K562 (cell line): ENCODE data around the gene DKKL1. TPM values are rescaled to one million over a fixed set of nuclear protein-coding genes. Genes with fewer than 3 reads are reported as not detected.
A peak's percentile ranks its signal among the peaks of the same experiment; 100 is the strongest.

Experiments
- ATAC-seq: fragments of 200-7000 bp; cut with Tn5 transposase; 3 replicates; pipeline ENCODE4 v1.9.1; 2020; ENCODE audit warnings: moderate library complexity
- BruUV-seq: library from RNA; stranded (reverse); fragments of 400-500 nt; replicated peaks from 2 replicates; lab custom pipeline; 2021; lab: Mats Ljungman, UMichigan
- CTCF ChIA-PET: fragments of 300-600 bp; formaldehyde crosslinking; extraction: SDS; loops from one replicate; lab custom pipeline; 2021; ENCODE audit warnings: low intra/inter-chr PET ratio; lab: Yijun Ruan, JAX
- POLR2A ChIA-PET: fragments of 300-600, 350-650 bp; sonication (Branson Sonifier 250); formaldehyde crosslinking; extraction: SDS; loops from one replicate; lab custom pipeline; 2021; ENCODE audit warnings: antibody characterized with exemption, inconsistent platforms; lab: Yijun Ruan, JAX
- DNase-seq, 4 experiments: peaks; one replicate each; pipeline versions ENCODE4 v3.0.0 to v3.0.0-alpha.2; 2011 to 2018; ENCODE audit warnings: low spot score in 3 of 4, mixed read lengths in 3 of 4; ENCODE audit errors: extremely low read depth in 1 of 4
- FAIRE-seq: peaks from 2 replicates; lab custom pipeline; 2011; peaks lifted over from hg19 to GRCh38; lab: Jason Lieb, UNC
- H2AFZ ChIP-seq: 2 replicates; pipeline ENCODE4 v1.6.0; 2011; ENCODE audit warnings: low read depth, low read length, control low read depth, inconsistent platforms
- H3K27ac ChIP-seq: fragments of 200-600 bp; 3 replicates; pipeline ENCODE4 v1.8.0; 2011; ENCODE audit warnings: low read depth, mild to moderate bottlenecking, control low read depth, inconsistent platforms, low read length, moderate library complexity, mixed read lengths; ENCODE audit errors: extremely low read depth
- H3K27me3 ChIP-seq, 2 experiments: fragments of 300-600 bp in 1 of 2; 2 replicates in 1 of 2; 3 replicates in 1 of 2; pipeline versions ENCODE4 v1.6.0 to v1.8.0; 2011; ENCODE audit warnings: inconsistent platforms in 2 of 2, low read length in 2 of 2, mild to moderate bottlenecking in 1 of 2, mixed read lengths in 1 of 2, moderate library complexity in 1 of 2; ENCODE audit not compliant: control insufficient read depth in 2 of 2, insufficient read depth in 2 of 2
- H3K36me3 ChIP-seq: fragments of 300-600 bp; 3 replicates; pipeline ENCODE4 v1.8.0; 2011; ENCODE audit warnings: mild to moderate bottlenecking, low read length, inconsistent platforms; ENCODE audit not compliant: control insufficient read depth, insufficient read depth
- H3K4me1 ChIP-seq, 2 experiments: fragments of 200-600 bp in 1 of 2; replicated peaks in 1 of 2; 2 replicates in 1 of 2; 3 replicates in 1 of 2; pipeline versions ENCODE4 v1.5.1 to v1.8.0; 2011; ENCODE audit warnings: inconsistent platforms in 2 of 2, low read length in 2 of 2, mild to moderate bottlenecking in 1 of 2, mixed read lengths in 1 of 2, moderate library complexity in 1 of 2; ENCODE audit not compliant: control insufficient read depth in 2 of 2, insufficient read depth in 2 of 2
- H3K4me2 ChIP-seq: 2 replicates; pipeline ENCODE4 v1.6.1; 2011; ENCODE audit warnings: low read length, control low read depth, inconsistent platforms, mixed read lengths; ENCODE audit not compliant: insufficient read depth
- H3K4me3 ChIP-seq: fragments of 200-600 bp; sonication (generic), shearing (Covaris generic); 2 replicates; pipeline ENCODE4 v1.5.1; 2016; ENCODE audit warnings: control low read depth, inconsistent platforms
- H3K79me2 ChIP-seq: fragments of 200-600 bp; 3 replicates; pipeline ENCODE4 v1.8.0; 2011; ENCODE audit warnings: low read length, inconsistent platforms; ENCODE audit not compliant: control insufficient read depth, insufficient read depth
- H3K9ac ChIP-seq, 2 experiments: 2 replicates each; pipeline versions ENCODE4 v1.6.0 to v1.6.1; 2011; ENCODE audit warnings: low read depth in 2 of 2, low read length in 2 of 2, control low read depth in 1 of 2, inconsistent platforms in 1 of 2, mild to moderate bottlenecking in 1 of 2, mixed read lengths in 1 of 2; ENCODE audit not compliant: insufficient read depth in 1 of 2
- H3K9me1 ChIP-seq: one replicate; pipeline ENCODE4 v1.6.0; 2011; ENCODE audit warnings: inconsistent platforms, mild to moderate bottlenecking, low read length, moderate library complexity; ENCODE audit not compliant: control insufficient read depth, insufficient read depth
- H3K9me3 ChIP-seq: replicated peaks from 2 replicates; pipeline ENCODE4 v1.5.1; 2011; ENCODE audit warnings: low read depth, low read length, inconsistent platforms; ENCODE audit not compliant: control insufficient read depth, insufficient read depth
- H4K20me1 ChIP-seq: replicated peaks from 2 replicates; pipeline ENCODE4 v1.6.1; 2011; ENCODE audit warnings: low read length, inconsistent platforms, mixed read lengths; ENCODE audit not compliant: control insufficient read depth, insufficient read depth
- ARID1B ChIP-seq: fragments of 450-650 bp; IDR thresholded peaks from 2 replicates; pipeline ENCODE4 v1.6.1; 2016; ENCODE audit warnings: antibody characterized with exemption, mild to moderate bottlenecking, inconsistent platforms
- CBFA2T2 ChIP-seq: fragments of 450-650 bp; conservative IDR thresholded peaks from 2 replicates; pipeline ENCODE4 v1.6.1; 2017; ENCODE audit warnings: mild to moderate bottlenecking
- CBFA2T3 ChIP-seq: fragments of 450-650 bp; IDR thresholded peaks from 2 replicates; pipeline ENCODE4 v1.6.1; 2017
- CTBP1 ChIP-seq: fragments of 450-650 bp; IDR thresholded peaks from 2 replicates; pipeline ENCODE4 v1.6.1; 2016; ENCODE audit warnings: borderline replicate concordance
- FOXA3 ChIP-seq, 2 experiments: fragments of 450-650 bp in 1 of 2; sonication (generic) in 1 of 2; formaldehyde crosslinking; IDR thresholded peaks in 1 of 2; conservative IDR thresholded peaks in 1 of 2; 2 replicates each; pipeline versions ENCODE4 v1.4.0 to v1.8.0; 2020 to 2022; ENCODE audit warnings: mild to moderate bottlenecking in 2 of 2, missing genetic modification reagents in 1 of 2
- MEF2A ChIP-seq: IDR thresholded peaks from 2 replicates; pipeline ENCODE4 v1.6.1; 2011; ENCODE audit warnings: low read depth, mild to moderate bottlenecking, low read length, moderate library complexity; ENCODE audit not compliant: control insufficient read depth
- RB1 ChIP-seq: fragments of 450-650 bp; IDR thresholded peaks from 2 replicates; pipeline ENCODE4 v1.6.1; 2017; ENCODE audit warnings: low read depth, mild to moderate bottlenecking
- RBBP5 ChIP-seq: fragments of 200-600 bp; sonication (generic); IDR thresholded peaks from 2 replicates; pipeline ENCODE4 v1.6.1; 2012; ENCODE audit warnings: borderline replicate concordance, mild to moderate bottlenecking, low read length, control low read depth, inconsistent platforms; ENCODE audit not compliant: insufficient read depth, poor library complexity, severe bottlenecking
- RCOR1 ChIP-seq, 2 experiments: IDR thresholded peaks; 2 replicates each; pipeline ENCODE4 v1.6.1; 2012; ENCODE audit warnings: low read depth in 2 of 2, low read length in 2 of 2, borderline replicate concordance in 1 of 2, improper control_type of control experiment in 1 of 2
- ZNF311 ChIP-seq: fragments of 250-450 bp; sonication (Bioruptor Pico); IDR thresholded peaks from 2 replicates; pipeline ENCODE4 v1.4.0; 2020; ENCODE audit warnings: mild to moderate bottlenecking, moderate library complexity
- ZNF778 ChIP-seq: fragments of 450-650 bp; formaldehyde crosslinking; IDR thresholded peaks from 2 replicates; pipeline ENCODE4 v1.4.0; 2020; ENCODE audit warnings: mild to moderate bottlenecking, moderate library complexity
- WGBS: fragments of 100-300 bp; shearing (Covaris generic); methylation state at CpG from one replicate; pipeline ENCODE4 v1.1.6; 2016; ENCODE audit warnings: low coverage, mixed read lengths; ENCODE audit not compliant: insufficient coverage; ENCODE audit errors: missing lambda C conversion rate; 5-methylcytosine and 5-hydroxymethylcytosine counted together
- in situ Hi-C: fragments of 300-500 bp; cut with MboI; formaldehyde crosslinking; loops from 4 replicates; pipeline ENCODE4 v1.15.0; 2018; ENCODE audit warnings: inconsistent platforms, mixed read lengths
- intact Hi-C: fragments of 100-400 bp; cut with micrococcal nuclease; formaldehyde crosslinking; loops from 2 replicates; pipeline ENCODE4 v1.14.2; 2022
- polyA plus RNA-seq, 8 experiments: library from polyadenylated mRNA; depleted of rRNA in 4 of 8; stranded (reverse) in 5 of 8; unstranded in 3 of 8; fragments of >200 nt; fragmentation: Nextera tagmentation in 2 of 8; fragmentation: Illumina TruSeq in 1 of 8; extraction: Ambion mirVana in 2 of 8; extraction: Trizol in 1 of 8; gene quantifications; 2 replicates each; pipeline versions ENCODE4 v1.2.1 to v1.2.3, GENCODE V29; 2011 to 2014; ENCODE audit warnings: inconsistent platforms in 1 of 8, missing spikeins in 1 of 8
- total RNA-seq, 7 experiments: library from RNA; depleted of rRNA in 6 of 7; stranded (reverse); fragments of >200 nt in 6 of 7; fragmentation: Illumina TruSeq in 2 of 7; extraction: Trizol in 2 of 7; gene quantifications; 2 replicates each; pipeline versions ENCODE4 v1.2.1 to v1.2.3, GENCODE V29; 2011 to 2021; ENCODE audit warnings: low replicate concordance in 1 of 7
- TF ChIP-seq, protein P1 (sequence below): sonication (generic); formaldehyde crosslinking; IDR thresholded peaks from 2 replicates; pipeline ENCODE4 v1.9.0; 2022; ENCODE audit warnings: mild to moderate bottlenecking, missing genetic modification reagents
- TF ChIP-seq, protein P2 (sequence below): sonication (generic); formaldehyde crosslinking; IDR thresholded peaks from 2 replicates; pipeline ENCODE4 v1.8.0; 2022; ENCODE audit warnings: missing genetic modification reagents, mild to moderate bottlenecking, moderate library complexity, borderline replicate concordance
- TF ChIP-seq, protein P3 (sequence below): sonication (generic); formaldehyde crosslinking; IDR thresholded peaks from 2 replicates; pipeline ENCODE4 v1.8.0; 2022; ENCODE audit warnings: mild to moderate bottlenecking, missing genetic modification reagents

DKKL1 gene
- total and polyA plus RNA-seq, 9 of the 15 experiments (the other 6 are each of a cell fraction or from before 2014, with no cell fraction given) = 0.15 to 1.7 (median 0.52) TPM

- H3K36me3 ChIP-seq = no peaks in the 10 kb centered on the region
- H3K4me1 ChIP-seq = peaks cover 19 to 21% of the 10 kb centered on the region in 2 experiments
- BruUV-seq = no TSS peak
- 0 out of 2 replicates have a peak overlapping the region, but pooled peaks have one; percentile 1 for H3K4me2 ChIP-seq
- H3K9me1 ChIP-seq = no peaks in the 10 kb centered on the region
- peak; percentile 77 for FAIRE-seq
- TF ChIP-seq RB1 (no peak), FOXA3 (CRISPR knock-in tag; conservative IDR thresholded peaks at IDR 0.05 in 1 of 2, IDR thresholded peaks at IDR 0.05 in 1 of 2) (peak in 1 of 2 experiments; percentile 46; a peak in 1 of 4 replicates), MEF2A (peak; percentile 52; the same call in 1 of the 2 replicates), ZNF311 (CRISPR knock-in tag) (no peak), ZNF778 (CRISPR knock-in tag) (no peak), CBFA2T2 (peak; percentile 26; the same call in 1 of the 2 replicates), ARID1B (0 out of 2 replicates have a peak, but pooled peaks have one; percentile 19), RBBP5 (peak; percentile 28), RCOR1 (IDR thresholded peaks at IDR 0.05; ENCODE audit: borderline replicate concordance in 1 of 2, low read depth in 2 of 2, low read length in 2 of 2) (peak in 1 of 2 experiments; percentile 32; a peak in 1 of 4 replicates), CTBP1 (0 out of 2 replicates have a peak, but pooled peaks have one; percentile 41), CBFA2T3 (peak; percentile 61)
- TF ChIP-seq, protein P1, sequence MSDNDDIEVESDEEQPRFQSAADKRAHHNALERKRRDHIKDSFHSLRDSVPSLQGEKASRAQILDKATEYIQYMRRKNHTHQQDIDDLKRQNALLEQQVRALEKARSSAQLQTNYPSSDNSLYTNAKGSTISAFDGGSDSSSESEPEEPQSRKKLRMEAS (CRISPR knock-in tag) = peak; percentile 41; the same call in 1 of the 2 replicates
- TF ChIP-seq, protein P2, sequence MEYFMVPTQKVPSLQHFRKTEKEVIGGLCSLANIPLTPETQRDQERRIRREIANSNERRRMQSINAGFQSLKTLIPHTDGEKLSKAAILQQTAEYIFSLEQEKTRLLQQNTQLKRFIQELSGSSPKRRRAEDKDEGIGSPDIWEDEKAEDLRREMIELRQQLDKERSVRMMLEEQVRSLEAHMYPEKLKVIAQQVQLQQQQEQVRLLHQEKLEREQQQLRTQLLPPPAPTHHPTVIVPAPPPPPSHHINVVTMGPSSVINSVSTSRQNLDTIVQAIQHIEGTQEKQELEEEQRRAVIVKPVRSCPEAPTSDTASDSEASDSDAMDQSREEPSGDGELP (CRISPR knock-in tag) = peak; percentile 62; the same call in 1 of the 2 replicates
- TF ChIP-seq, protein P3, sequence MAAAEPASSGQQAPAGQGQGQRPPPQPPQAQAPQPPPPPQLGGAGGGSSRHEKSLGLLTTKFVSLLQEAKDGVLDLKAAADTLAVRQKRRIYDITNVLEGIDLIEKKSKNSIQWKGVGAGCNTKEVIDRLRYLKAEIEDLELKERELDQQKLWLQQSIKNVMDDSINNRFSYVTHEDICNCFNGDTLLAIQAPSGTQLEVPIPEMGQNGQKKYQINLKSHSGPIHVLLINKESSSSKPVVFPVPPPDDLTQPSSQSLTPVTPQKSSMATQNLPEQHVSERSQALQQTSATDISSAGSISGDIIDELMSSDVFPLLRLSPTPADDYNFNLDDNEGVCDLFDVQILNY = 0 out of 2 replicates have a peak, but pooled peaks have one; percentile 59
- 0 out of 3 replicates have a peak overlapping the region, but pooled peaks have one; percentile 29 for H3K27ac ChIP-seq
- no peaks in the 10 kb centered on the region for H3K27me3 ChIP-seq
- H3K9me3 ChIP-seq = no peaks in the 10 kb centered on the region
- POLR2A ChIA-PET = interaction anchor here (0.5 to 1.6 kb wide), 5 partner anchors 10 to 102 kb away, joined by 3 to 5 read pairs (median 3); no protein-coding TSS in a partner anchor
- ATAC-seq = peak; percentile 76
- H3K4me3 ChIP-seq = no peak overlapping the region
- peak overlapping the region in 1 of 2 experiments; percentile 49; a peak in 1 of 4 replicates for H3K9ac ChIP-seq
- intact Hi-C loops = no loop called here
- WGBS = 19% methylated on average over 7 of the region's 7 CpGs
- peak overlapping the region; percentile 75 for H2AFZ ChIP-seq
- in situ Hi-C loops = no loop called here
- CTCF ChIA-PET = no interaction called here
- no peaks in the 10 kb centered on the region for H3K79me2 ChIP-seq
- no peaks in the 10 kb centered on the region for H4K20me1 ChIP-seq
- peak in 1 of 4 experiments; percentile 61 for DNase-seq
These were observed 39.9 kb downstream of the DKKL1 start for GRCh38 chr19:49403404-49404187.
